ENCODE measurements around the gene HTRA3.

HTRA3 gene

GRCh38 chr4:8316251-8316771, 46.8 kb downstream of the HTRA3 start:
- no peak for DNase-seq

GRCh38 chr4:8316911-8317351, 47.4 kb downstream of the HTRA3 start:
- in situ Hi-C loops (cut with MboI; ENCODE audit: low pct_unique_long_range_greater_than_20kb, low sequenced_read_pairs), result no loop called here
- DNase-seq, result no peak

More at GRCh38 chr4:8316251-8316771, 46.8 kb downstream of the HTRA3 start:
- in situ Hi-C loops (cut with MboI; ENCODE audit: low pct_unique_long_range_greater_than_20kb, low sequenced_read_pairs), result no loop called here

DNA sequence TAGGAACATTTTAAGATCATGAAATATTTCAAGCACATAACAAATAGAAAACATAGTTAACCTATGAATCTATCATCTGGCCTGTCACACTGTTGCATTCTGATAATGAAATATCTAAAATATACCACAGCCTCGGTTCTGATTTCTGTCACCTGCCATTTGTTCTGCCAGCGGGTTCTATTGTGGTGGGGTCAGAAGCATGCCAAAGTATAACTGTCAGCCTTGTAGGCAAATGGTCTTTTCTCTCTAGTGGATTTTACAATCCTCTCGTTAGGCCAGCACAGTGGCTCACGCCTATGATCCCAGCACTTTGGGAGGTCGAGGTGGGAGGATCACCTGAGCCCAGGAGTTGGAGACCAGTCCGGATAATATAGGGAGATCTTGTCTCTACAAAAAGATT, 47.9 kb downstream of the HTRA3 start:
- DNase-seq, result no peak
- in situ Hi-C loops (cut with MboI; ENCODE audit: low pct_unique_long_range_greater_than_20kb, low sequenced_read_pairs), result no loop called here

GRCh38 chr4:8318509-8318908, 49.0 kb downstream of the HTRA3 start:
- no peak for DNase-seq
- in situ Hi-C loops (cut with MboI; ENCODE audit: low pct_unique_long_range_greater_than_20kb, low sequenced_read_pairs), result no loop called here

- DNase-seq, result no peak
- in situ Hi-C loops (cut with MboI; ENCODE audit: low pct_unique_long_range_greater_than_20kb, low sequenced_read_pairs), result no loop called here
These were observed 49.5 kb downstream of the HTRA3 start for GRCh38 chr4:8319061-8319460.

- in situ Hi-C loops (cut with MboI; ENCODE audit: low pct_unique_long_range_greater_than_20kb, low sequenced_read_pairs), result no loop called here
- no peak for DNase-seq
These were observed 50.3 kb downstream of the HTRA3 start for GRCh38 chr4:8319731-8320385.

- in situ Hi-C loops (cut with MboI; ENCODE audit: low pct_unique_long_range_greater_than_20kb, low sequenced_read_pairs), result no loop called here
- peak; percentile 3 for DNase-seq
These were observed 50.8 kb downstream of the HTRA3 start for GRCh38 chr4:8320386-8320750.

DNA sequence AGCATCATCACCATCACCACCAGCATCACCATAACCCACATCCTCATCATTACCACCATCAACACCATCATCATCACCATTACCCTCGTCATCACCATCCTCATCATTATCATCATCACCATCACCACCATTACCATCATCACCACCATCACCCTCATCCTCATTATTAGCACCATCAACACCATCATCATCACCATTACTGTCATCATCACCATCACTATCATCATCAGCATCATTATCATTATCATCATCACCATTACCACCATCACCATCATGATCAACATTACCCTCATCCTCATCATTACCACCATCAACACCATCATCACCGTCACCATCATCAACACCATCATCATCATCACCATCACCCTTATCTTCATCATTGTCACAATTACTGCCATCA, 51.7 kb downstream of the HTRA3 start:
- in situ Hi-C loops (cut with MboI; ENCODE audit: low pct_unique_long_range_greater_than_20kb, low sequenced_read_pairs), result no loop called here

DNA sequence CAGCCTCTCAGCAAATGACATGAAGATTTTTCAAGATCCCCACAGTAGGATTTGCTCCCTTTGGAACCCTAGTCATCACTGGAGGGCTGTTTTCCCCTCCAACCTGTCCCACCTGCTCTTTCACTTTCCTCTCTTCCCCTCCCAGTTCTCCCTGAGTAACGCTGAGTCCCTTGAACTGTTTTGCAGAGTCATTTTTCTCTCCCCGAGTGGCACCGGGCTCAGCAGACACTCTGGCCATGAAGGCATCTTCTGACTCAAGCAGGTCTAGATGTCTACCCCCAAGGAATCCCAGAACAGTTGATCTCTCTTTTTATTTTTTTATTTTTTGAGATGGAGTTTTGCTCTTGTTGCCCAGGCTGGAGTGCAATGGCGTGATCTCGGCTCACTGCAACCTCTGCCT, 52.2 kb downstream of the HTRA3 start:
- in situ Hi-C loops (cut with MboI; ENCODE audit: low pct_unique_long_range_greater_than_20kb, low sequenced_read_pairs), result no loop called here
- no peak for DNase-seq

More for the DNA sequence above, 51.7 kb downstream of the HTRA3 start:
- DNase-seq, result no peak

- DNase-seq, result no peak
- in situ Hi-C loops (cut with MboI; ENCODE audit: low pct_unique_long_range_greater_than_20kb, low sequenced_read_pairs), result no loop called here
These were observed 53.5 kb downstream of the HTRA3 start for GRCh38 chr4:8322794-8323704.

DNA sequence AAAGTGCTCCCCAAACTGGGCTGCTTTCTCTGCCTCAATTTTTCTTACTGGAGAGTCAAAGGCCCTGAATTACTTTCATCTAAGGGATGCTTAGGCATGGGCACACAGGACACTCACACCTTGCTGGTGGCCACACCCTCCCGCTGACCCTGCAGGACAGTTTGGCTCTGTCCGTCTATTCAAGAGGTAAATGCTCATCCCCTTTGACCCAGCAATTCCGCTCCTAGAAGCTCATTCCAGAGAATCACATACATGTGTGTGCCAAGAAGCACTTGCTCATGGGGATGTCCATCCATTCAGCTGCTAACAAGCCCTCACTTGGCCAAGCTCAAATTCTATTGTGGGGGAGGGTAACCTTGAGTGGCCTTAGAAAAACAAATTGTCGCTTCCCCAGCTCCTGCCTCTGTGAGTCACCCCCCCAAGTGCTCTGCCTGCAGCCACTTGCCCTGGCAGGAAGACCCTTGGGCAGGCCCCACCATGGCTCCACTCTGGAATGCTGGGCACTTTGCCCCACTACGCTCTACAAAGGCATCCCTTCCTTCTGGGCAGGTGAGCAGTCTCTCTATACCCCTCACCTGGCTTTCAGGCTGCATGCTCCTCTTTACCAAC, 54.5 kb downstream of the HTRA3 start:
- in situ Hi-C loops (cut with MboI; ENCODE audit: low pct_unique_long_range_greater_than_20kb, low sequenced_read_pairs), result no loop called here
- no peak for DNase-seq

DNA sequence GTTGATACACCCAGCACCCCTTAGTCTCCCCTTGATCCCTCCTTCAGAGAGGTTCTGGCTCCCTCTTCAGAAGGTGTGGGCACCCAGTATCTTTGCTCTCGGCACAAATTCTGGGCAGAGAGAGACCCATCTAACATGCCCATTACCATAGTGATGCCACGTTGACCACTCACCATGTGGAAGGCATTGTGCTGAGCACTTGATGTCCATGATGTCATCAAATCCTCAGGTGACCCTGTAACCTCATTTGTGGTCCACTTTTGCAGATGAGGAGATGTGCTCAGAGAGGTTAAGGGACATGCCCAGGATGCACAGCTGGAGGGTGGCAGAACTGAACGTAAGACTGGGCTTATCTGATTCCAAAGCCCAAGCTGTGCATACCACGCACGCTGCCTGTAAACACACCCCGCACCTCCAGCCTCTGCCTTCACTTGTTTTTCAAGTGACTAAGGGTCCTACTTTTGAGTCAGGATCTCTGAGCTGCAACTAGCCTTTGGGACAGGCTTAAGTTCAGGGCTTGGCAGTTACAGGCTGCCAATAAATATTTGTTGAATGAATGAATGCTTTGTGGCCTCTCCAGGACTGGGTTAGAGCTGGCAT, 55.2 kb downstream of the HTRA3 start:
- in situ Hi-C loops (cut with MboI; ENCODE audit: low pct_unique_long_range_greater_than_20kb, low sequenced_read_pairs), result no loop called here
- no peak for DNase-seq

- no peak for DNase-seq
- in situ Hi-C loops (cut with MboI; ENCODE audit: low pct_unique_long_range_greater_than_20kb, low sequenced_read_pairs), result no loop called here
These were observed 55.9 kb downstream of the HTRA3 start for GRCh38 chr4:8325291-8325973.

- no peak for DNase-seq
- in situ Hi-C loops (cut with MboI; ENCODE audit: low pct_unique_long_range_greater_than_20kb, low sequenced_read_pairs), result no loop called here
These were observed 56.7 kb downstream of the HTRA3 start for GRCh38 chr4:8326206-8326605.

- in situ Hi-C loops (cut with MboI; ENCODE audit: low pct_unique_long_range_greater_than_20kb, low sequenced_read_pairs), result no loop called here
These were observed 58.9 kb downstream of the HTRA3 start for GRCh38 chr4:8328456-8328855.

GRCh38 chr4:8328866-8329559, 59.5 kb downstream of the HTRA3 start:
- DNase-seq, result no peak
- in situ Hi-C loops (cut with MboI; ENCODE audit: low pct_unique_long_range_greater_than_20kb, low sequenced_read_pairs), result no loop called here

More at GRCh38 chr4:8328456-8328855, 58.9 kb downstream of the HTRA3 start:
- DNase-seq, result no peak

DNA sequence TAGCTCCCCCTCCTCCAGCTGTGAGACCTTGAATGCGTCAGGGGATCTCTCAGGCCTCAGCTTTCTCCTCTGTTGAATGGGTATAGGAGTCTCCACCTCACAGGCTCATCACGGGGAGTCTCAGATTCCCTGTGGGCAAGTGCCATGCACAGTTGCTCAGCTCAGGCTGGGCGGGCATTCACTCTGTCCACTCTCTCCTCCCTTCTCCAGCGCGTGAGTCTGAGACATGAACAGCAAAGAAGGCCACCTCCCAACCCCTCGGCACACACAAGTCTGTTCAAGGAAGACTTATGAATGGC, 60.0 kb downstream of the HTRA3 start:
- no peak for DNase-seq
- in situ Hi-C loops (cut with MboI; ENCODE audit: low pct_unique_long_range_greater_than_20kb, low sequenced_read_pairs), result no loop called here

GRCh38 chr4:8329859-8330761, 60.6 kb downstream of the HTRA3 start:
- in situ Hi-C loops (cut with MboI; ENCODE audit: low pct_unique_long_range_greater_than_20kb, low sequenced_read_pairs), result no loop called here
- no peak for DNase-seq

All from KBM-7 (cell line).